H9 (cell line): ENCODE data around the gene PRKAR1A. TPM values are rescaled to one million over a fixed set of nuclear protein-coding genes. Genes with fewer than 3 reads are reported as not detected.

ENCODE experiments used
- DNase-seq: peaks from one replicate; pipeline ENCODE4 v3.0.0-alpha.2; 2017
- H2AFZ ChIP-seq: one replicate; pipeline ENCODE4 v1.6.1; 2013; ENCODE audit warnings: mild to moderate bottlenecking, low read length, control low read depth, moderate library complexity
- H2AK5ac ChIP-seq: 2 replicates; pipeline ENCODE4 v1.6.1; 2013; ENCODE audit warnings: low read length, control low read depth, mixed read lengths; ENCODE audit not compliant: insufficient read length
- H2BK120ac ChIP-seq: one replicate; pipeline ENCODE4 v1.6.1; 2013; ENCODE audit warnings: low read depth, mild to moderate bottlenecking, low read length, control low read depth, inconsistent platforms; ENCODE audit not compliant: poor library complexity, severe bottlenecking
- H2BK12ac ChIP-seq: 2 replicates; pipeline ENCODE4 v1.6.1; 2013; ENCODE audit warnings: low read length, control low read depth, mixed read lengths, low read depth; ENCODE audit not compliant: insufficient read length
- H2BK15ac ChIP-seq: 2 replicates; pipeline ENCODE4 v1.6.1; 2013; ENCODE audit warnings: low read depth, low read length, control low read depth
- H2BK20ac ChIP-seq: one replicate; pipeline ENCODE4 v1.6.1; 2013; ENCODE audit warnings: low read depth, mild to moderate bottlenecking, low read length, control low read depth, inconsistent platforms; ENCODE audit not compliant: poor library complexity, severe bottlenecking
- H2BK5ac ChIP-seq: 2 replicates; pipeline ENCODE4 v1.6.1; 2013; ENCODE audit warnings: low read length, control low read depth, mixed read lengths; ENCODE audit not compliant: insufficient read length
- H3K14ac ChIP-seq: 2 replicates; pipeline ENCODE4 v1.6.1; 2013; ENCODE audit warnings: low read length, control low read depth; ENCODE audit not compliant: insufficient read depth
- H3K18ac ChIP-seq: 2 replicates; pipeline ENCODE4 v1.6.1; 2013; ENCODE audit warnings: low read depth, mild to moderate bottlenecking, mixed read lengths, low read length, control low read depth; ENCODE audit not compliant: insufficient read length
- H3K23ac ChIP-seq: 2 replicates; pipeline ENCODE4 v1.6.1; 2013; ENCODE audit warnings: low read length, control low read depth, mixed read lengths, low read depth; ENCODE audit not compliant: insufficient read length
- H3K23me2 ChIP-seq: 2 replicates; pipeline ENCODE4 v1.6.1; 2013; ENCODE audit warnings: low read depth, mild to moderate bottlenecking, mixed read lengths, low read length, control low read depth; ENCODE audit not compliant: insufficient read length, poor library complexity, severe bottlenecking
- H3K27ac ChIP-seq: 2 replicates; pipeline ENCODE4 v1.5.1; 2013; ENCODE audit warnings: low read length, control low read depth, mixed read lengths, low read depth; ENCODE audit not compliant: insufficient read length
- H3K27me3 ChIP-seq: 2 replicates; pipeline ENCODE4 v1.6.1; 2013; ENCODE audit warnings: low read length, control low read depth, inconsistent platforms; ENCODE audit not compliant: insufficient read depth
- H3K4ac ChIP-seq: 2 replicates; pipeline ENCODE4 v1.6.1; 2013; ENCODE audit warnings: low read depth, mild to moderate bottlenecking, control low read depth, inconsistent platforms, low read length, moderate library complexity
- H3K4me1 ChIP-seq: 2 replicates; pipeline ENCODE4 v1.6.1; 2013; ENCODE audit warnings: low read length, control low read depth, inconsistent platforms; ENCODE audit not compliant: insufficient read depth
- H3K4me2 ChIP-seq: 2 replicates; pipeline ENCODE4 v1.6.1; 2013; ENCODE audit warnings: low read length, control low read depth, mixed read lengths; ENCODE audit not compliant: insufficient read length, insufficient read depth
- H3K56ac ChIP-seq: 2 replicates; pipeline ENCODE4 v1.6.1; 2013; ENCODE audit warnings: low read depth, mild to moderate bottlenecking, mixed read lengths, low read length, control low read depth; ENCODE audit not compliant: insufficient read length
- H3K79me1 ChIP-seq: 2 replicates; pipeline ENCODE4 v1.6.1; 2013; ENCODE audit warnings: low read depth, mild to moderate bottlenecking, moderate library complexity, low read length, control low read depth, inconsistent platforms; ENCODE audit not compliant: insufficient read depth, poor library complexity, severe bottlenecking
- H3K79me2 ChIP-seq: 2 replicates; pipeline ENCODE4 v1.6.1; 2013; ENCODE audit warnings: low read length, control low read depth, inconsistent platforms; ENCODE audit not compliant: insufficient read depth
- H3K9ac ChIP-seq: 2 replicates; pipeline ENCODE4 v1.6.1; 2013; ENCODE audit warnings: low read length, control low read depth, mixed read lengths; ENCODE audit not compliant: insufficient read length; ENCODE audit errors: extremely low read depth
- H3K9me3 ChIP-seq: one replicate; pipeline ENCODE4 v1.6.1; 2013; ENCODE audit warnings: low read depth, low read length, inconsistent platforms; ENCODE audit not compliant: control insufficient read depth
- H3T11ph ChIP-seq: one replicate; pipeline ENCODE4 v1.6.1; 2013; ENCODE audit warnings: mild to moderate bottlenecking, low read length, control low read depth, inconsistent platforms
- H4K20me1 ChIP-seq: one replicate; pipeline ENCODE4 v1.6.1; 2013; ENCODE audit not compliant: control insufficient read depth, insufficient read length, insufficient read depth
- H4K5ac ChIP-seq: 2 replicates; pipeline ENCODE4 v1.6.1; 2013; ENCODE audit warnings: low read depth, mild to moderate bottlenecking, mixed read lengths, low read length, control low read depth; ENCODE audit not compliant: insufficient read length
- H4K8ac ChIP-seq: replicated peaks from 2 replicates; pipeline ENCODE4 v1.6.1; 2013; ENCODE audit warnings: low read length, control low read depth, mixed read lengths, low read depth; ENCODE audit not compliant: insufficient read length
- H4K91ac ChIP-seq: 2 replicates; pipeline ENCODE4 v1.6.1; 2013; ENCODE audit warnings: low read depth, mild to moderate bottlenecking, moderate library complexity, mixed read lengths, low read length, control low read depth; ENCODE audit not compliant: insufficient read length
- H3K27ac Mint-ChIP-seq, 3 experiments: 2 replicates in 2 of 3; 3 replicates in 1 of 3; pipeline ENCODE4 v1.8.0; 2020 to 2021; ENCODE audit warnings: mixed read lengths in 3 of 3, mild to moderate bottlenecking in 1 of 3, moderate library complexity in 1 of 3
- H3K27me3 Mint-ChIP-seq: 2 replicates; pipeline ENCODE4 v1.8.0; 2021; ENCODE audit warnings: low read depth, mild to moderate bottlenecking, moderate library complexity, mixed read lengths
- H3K36me3 Mint-ChIP-seq, 3 experiments: 2 replicates in 2 of 3; 3 replicates in 1 of 3; pipeline ENCODE4 v1.8.0; 2020 to 2021; ENCODE audit warnings: low read depth in 3 of 3, mixed read lengths in 3 of 3; ENCODE audit not compliant: insufficient read depth in 1 of 3
- H3K4me1 Mint-ChIP-seq, 2 experiments: 2 replicates each; pipeline ENCODE4 v1.8.0; 2020; ENCODE audit warnings: mixed read lengths in 2 of 2
- H3K4me3 Mint-ChIP-seq, 2 experiments: 2 replicates in 1 of 2; 3 replicates in 1 of 2; pipeline ENCODE4 v1.8.0; 2020 to 2021; ENCODE audit warnings: mild to moderate bottlenecking in 2 of 2, mixed read lengths in 2 of 2, moderate library complexity in 1 of 2
- H3K9me3 Mint-ChIP-seq, 2 experiments: 2 replicates in 1 of 2; 3 replicates in 1 of 2; pipeline ENCODE4 v1.8.0; 2020; ENCODE audit warnings: mild to moderate bottlenecking in 2 of 2, mixed read lengths in 2 of 2, moderate library complexity in 1 of 2
- WGBS: extraction: QIAGEN DNeasy Blood & Tissue Kit; methylation state at CpG from one replicate; pipeline ENCODE4 v1.1.7; 2013; ENCODE audit warnings: missing lambda C conversion rate, low lambda C conversion rate, mixed read lengths; ENCODE audit not compliant: insufficient read length; ENCODE audit errors: extremely low coverage; 5-methylcytosine and 5-hydroxymethylcytosine counted together
- total RNA-seq: library from RNA; stranded (reverse); gene quantifications from 2 replicates; pipeline ENCODE4 v1.2.1, GENCODE V29; 2021
- TF ChIP-seq, protein P1 (sequence below): fragments of 200-600 bp; sonication (generic); conservative IDR thresholded peaks from 3 replicates; pipeline ENCODE4 v1.8.0; 2021; ENCODE audit warnings: antibody characterized with exemption, mild to moderate bottlenecking

The PRKAR1A gene
- total RNA-seq, 1 experiment from 2014 or later: 171 TPM

DNA sequence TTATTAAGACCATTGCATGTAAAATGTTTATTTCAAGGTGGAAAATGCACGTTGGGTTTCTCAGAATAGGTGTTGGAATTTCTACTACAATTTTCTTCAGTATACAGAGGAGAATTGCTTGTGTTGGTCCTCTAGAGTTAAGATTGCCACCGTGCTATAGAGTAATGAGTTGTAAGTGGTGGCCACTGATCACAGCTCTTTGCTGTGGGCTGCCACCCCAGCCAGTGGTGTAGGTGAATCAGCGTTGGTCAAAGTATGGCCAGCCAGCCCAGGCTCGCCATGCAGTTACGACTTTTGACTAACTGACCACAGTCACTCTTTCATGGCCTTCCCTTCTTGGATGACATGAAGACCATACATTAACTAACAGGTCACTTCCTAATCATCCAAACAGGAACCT, 12.6 kb upstream of the PRKAR1A start:
- Histone ChIP-seq H4K20me1 (no peaks in the 10 kb centered on the region), H3K23me2 (no peaks in the 10 kb centered on the region), H3K27ac (no peak overlapping the region), H4K8ac (no peak overlapping the region), H3K9me3 (no peaks in the 10 kb centered on the region), H2BK120ac (no peak overlapping the region), H3K4me2 (no peak overlapping the region), H2AK5ac (no peak overlapping the region), H2BK20ac (no peak overlapping the region), H3K79me2 (no peaks in the 10 kb centered on the region), H3K9ac (no peak overlapping the region), H2BK12ac (no peak overlapping the region), H4K91ac (no peak overlapping the region), H3K18ac (no peak overlapping the region), H2BK15ac (no peak overlapping the region), H3K4me1 (no peaks in the 10 kb centered on the region), H2BK5ac (no peak overlapping the region), H3K79me1 (no peaks in the 10 kb centered on the region), H4K5ac (no peak overlapping the region), H3K23ac (no peak overlapping the region), H3K27me3 (no peaks in the 10 kb centered on the region), H3K4ac (no peak overlapping the region), H3T11ph (no peak overlapping the region), H3K56ac (no peak overlapping the region), H3K14ac (no peak overlapping the region), H2AFZ (no peak overlapping the region)
- Mint-ChIP-seq H3K4me3 (no peak overlapping the region), H3K27me3 (no peaks in the 10 kb centered on the region; the same call in 1 of the 2 replicates), H3K27ac (no peak overlapping the region), H3K36me3 (peaks cover 2 to 6% (median 3%) of the 10 kb centered on the region in 3 experiments; a peak in 4 of 7 replicates), H3K4me1 (no peaks in the 10 kb centered on the region), H3K9me3 (peaks cover 5 to 6% of the 10 kb centered on the region in 2 experiments)
- WGBS: no CpG with 5 or more reads among the region's 5 CpGs
- TF ChIP-seq, protein P1, sequence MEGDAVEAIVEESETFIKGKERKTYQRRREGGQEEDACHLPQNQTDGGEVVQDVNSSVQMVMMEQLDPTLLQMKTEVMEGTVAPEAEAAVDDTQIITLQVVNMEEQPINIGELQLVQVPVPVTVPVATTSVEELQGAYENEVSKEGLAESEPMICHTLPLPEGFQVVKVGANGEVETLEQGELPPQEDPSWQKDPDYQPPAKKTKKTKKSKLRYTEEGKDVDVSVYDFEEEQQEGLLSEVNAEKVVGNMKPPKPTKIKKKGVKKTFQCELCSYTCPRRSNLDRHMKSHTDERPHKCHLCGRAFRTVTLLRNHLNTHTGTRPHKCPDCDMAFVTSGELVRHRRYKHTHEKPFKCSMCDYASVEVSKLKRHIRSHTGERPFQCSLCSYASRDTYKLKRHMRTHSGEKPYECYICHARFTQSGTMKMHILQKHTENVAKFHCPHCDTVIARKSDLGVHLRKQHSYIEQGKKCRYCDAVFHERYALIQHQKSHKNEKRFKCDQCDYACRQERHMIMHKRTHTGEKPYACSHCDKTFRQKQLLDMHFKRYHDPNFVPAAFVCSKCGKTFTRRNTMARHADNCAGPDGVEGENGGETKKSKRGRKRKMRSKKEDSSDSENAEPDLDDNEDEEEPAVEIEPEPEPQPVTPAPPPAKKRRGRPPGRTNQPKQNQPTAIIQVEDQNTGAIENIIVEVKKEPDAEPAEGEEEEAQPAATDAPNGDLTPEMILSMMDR: no peak
- DNase-seq: no peak
